ENCODE measurements around the gene MAN2B1.

The MAN2B1 gene

DNA sequence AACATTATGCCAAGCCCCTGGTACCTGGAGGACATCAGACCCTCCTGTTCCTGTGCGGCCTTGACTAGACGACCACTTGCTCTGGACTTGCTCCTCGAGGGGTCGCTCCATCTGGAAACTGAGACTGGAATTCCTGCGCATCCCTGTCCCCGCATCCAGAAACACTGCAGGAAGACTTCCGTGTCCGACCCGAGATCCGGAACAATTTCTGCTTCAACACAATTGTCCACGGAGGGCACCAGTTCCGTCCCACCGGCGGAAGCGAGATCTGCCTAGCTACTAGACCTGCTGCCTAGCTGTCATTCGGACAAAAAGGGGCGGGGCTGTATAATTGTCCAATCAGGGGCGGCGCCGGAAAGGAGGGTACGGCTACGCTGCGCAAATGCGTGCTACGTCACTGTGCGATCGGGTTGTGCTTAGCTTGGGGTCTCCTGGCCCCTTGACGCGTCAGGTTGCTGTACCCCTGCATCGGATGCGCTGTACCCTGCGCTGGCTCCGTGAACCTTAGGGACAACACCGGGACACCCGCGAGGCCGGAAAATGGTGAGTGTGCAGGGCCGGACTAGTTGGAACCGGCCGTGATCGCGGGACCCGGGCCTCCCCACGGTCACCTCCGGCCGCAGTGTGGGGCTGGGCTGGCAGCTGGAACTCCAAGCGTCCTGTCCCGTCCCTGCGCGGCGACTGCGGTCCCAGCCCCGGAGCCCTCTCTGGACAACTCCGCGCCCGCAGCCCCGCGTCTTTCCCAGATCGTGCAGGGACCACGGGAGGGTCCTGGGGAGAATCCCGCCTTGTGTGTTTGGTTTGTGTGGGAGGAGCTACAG is 55.8 kb downstream of the MAN2B1 start, which contains the start of the genes ZNF490 and ZNF791:
ZNF490 (minus strand) TSS at position 274 of the 821 bp plus-strand sequence; CDS start at position 141, 133 bp downstream.
ZNF791 (plus strand) TSS at position 381 of the 821 bp plus-strand sequence; CDS start at position 541, 160 bp downstream.
- peak within 1 kb of the TSS; percentile 77 to 90 (median 85) for H3K27ac ChIP-seq
- H3K4me2 ChIP-seq: peak within 1 kb of the TSS; percentile 86 to 99 (median 94)
- peaks cover 33 to 68% (median 51%) of the 10 kb centered on the region in 11 experiments for H3K36me3 ChIP-seq
- TF ChIP-seq Cebpa-rat (IDR thresholded peaks at IDR 0.05): no peak
- H3K9ac ChIP-seq: peak within 1 kb of the TSS; percentile 87 to 94 (median 91)
- H3K4me3 ChIP-seq: peak within 1 kb of the TSS; percentile 87 to 99 (median 96)
- H3K27me3 ChIP-seq: no peaks in the 10 kb centered on the region
- H4K20me1 ChIP-seq: peaks cover 43 to 49% (median 48%) of the 10 kb centered on the region in 11 experiments
- no peaks in the 10 kb centered on the region for H3K9me3 ChIP-seq (replicated peaks in 1 of 11)
- H3K4me1 ChIP-seq: peaks cover 48 to 60% (median 54%) of the 10 kb centered on the region in 10 experiments

DNA sequence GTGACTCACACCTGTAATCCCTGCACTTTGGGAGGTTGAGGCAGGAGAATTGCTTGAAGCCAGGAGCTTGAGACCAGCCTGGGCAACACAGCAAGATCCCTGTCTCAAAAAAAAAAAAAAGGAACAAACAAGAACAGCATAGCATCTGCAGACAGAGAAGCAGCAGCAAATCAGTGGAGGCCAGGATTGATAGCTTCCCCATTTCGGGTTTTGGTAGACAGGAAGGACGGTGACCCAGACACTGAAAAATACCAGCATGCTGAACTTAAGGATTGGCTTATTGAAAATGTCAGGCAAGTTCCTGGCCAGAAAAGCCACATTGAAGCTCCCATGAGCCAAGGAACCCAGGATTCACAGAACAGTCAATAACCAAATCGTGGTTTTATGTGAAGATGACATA is 58.9 kb downstream of the MAN2B1 start:
- no peaks in the 10 kb centered on the region for H3K27me3 ChIP-seq
- peaks cover 33 to 50% (median 40%) of the 10 kb centered on the region in 10 experiments for H3K4me1 ChIP-seq
- TF ChIP-seq Cebpa-rat (IDR thresholded peaks at IDR 0.05): no peak
- no peak overlapping the region for H3K27ac ChIP-seq
- H3K9me3 ChIP-seq (replicated peaks in 1 of 11): no peaks in the 10 kb centered on the region
- peak overlapping the region in 5 of 11 experiments; percentile 13 to 54 (median 35); a peak in 7 of 22 replicates for H3K4me2 ChIP-seq
- H3K36me3 ChIP-seq: peaks cover 41 to 69% (median 58%) of the 10 kb centered on the region in 11 experiments
- no peak overlapping the region for H3K4me3 ChIP-seq
- H4K20me1 ChIP-seq: peaks cover 12 to 18% (median 17%) of the 10 kb centered on the region in 11 experiments; a peak in 20 of 22 replicates
- no peak overlapping the region for H3K9ac ChIP-seq

DNA sequence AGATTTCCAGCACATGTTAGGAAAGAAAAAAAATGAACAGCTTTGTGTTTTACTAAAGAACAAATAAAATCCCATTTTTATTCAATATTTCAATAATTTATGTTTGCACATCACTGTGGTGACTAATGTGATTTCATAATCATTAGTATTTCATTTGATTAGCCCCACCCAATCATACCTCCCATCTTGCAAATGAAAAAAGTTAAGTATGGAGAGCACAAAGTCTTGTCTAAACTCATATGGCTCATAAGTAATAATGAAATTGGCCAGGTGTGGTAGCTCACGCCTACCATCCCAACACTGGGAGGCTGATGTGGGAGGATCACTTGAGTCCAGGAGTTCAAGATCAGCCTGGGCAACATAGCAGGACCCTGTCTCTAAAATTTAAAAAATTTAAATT is 59.7 kb downstream of the MAN2B1 start:
- Histone ChIP-seq H3K4me1 (peaks cover 25 to 41% (median 32%) of the 10 kb centered on the region in 10 experiments), H3K9me3 (replicated peaks in 1 of 11) (no peaks in the 10 kb centered on the region), H3K27ac (no peak overlapping the region), H3K9ac (no peak overlapping the region), H3K4me2 (no peak overlapping the region), H3K4me3 (no peak overlapping the region), H4K20me1 (peaks cover 4 to 10% (median 8%) of the 10 kb centered on the region in 11 experiments; a peak in 18 of 22 replicates), H3K36me3 (peaks cover 48 to 73% (median 62%) of the 10 kb centered on the region in 11 experiments), H3K27me3 (no peaks in the 10 kb centered on the region)
- no peak for TF ChIP-seq Cebpa-rat (IDR thresholded peaks at IDR 0.05)

DNA sequence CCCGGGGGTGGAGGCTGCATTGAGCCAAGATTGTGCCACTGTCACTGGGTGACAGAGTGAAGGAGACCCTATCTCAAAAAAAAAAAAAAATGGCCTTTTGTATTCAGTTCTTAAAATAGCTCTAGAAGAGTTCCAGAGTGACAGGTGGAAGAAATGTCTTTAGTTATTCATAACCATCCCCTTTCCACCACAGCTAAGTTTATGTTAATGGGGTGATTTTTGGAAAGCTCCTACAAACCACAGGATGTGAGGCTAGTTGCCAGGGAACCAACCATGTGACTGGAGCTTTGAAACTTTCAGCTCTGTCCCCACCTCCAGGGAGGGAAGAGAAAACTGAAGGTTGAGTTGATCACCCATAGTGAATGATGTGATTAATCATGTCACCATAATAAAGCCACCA is 62.8 kb downstream of the MAN2B1 start:
- H3K9me3 ChIP-seq (replicated peaks in 1 of 11): no peaks in the 10 kb centered on the region
- H3K4me3 ChIP-seq: no peak overlapping the region
- H3K27me3 ChIP-seq: no peaks in the 10 kb centered on the region
- H3K4me2 ChIP-seq: peak overlapping the region in 8 of 11 experiments; percentile 12 to 50 (median 34); a peak in 13 of 22 replicates
- no peak overlapping the region for H3K9ac ChIP-seq
- no peak for TF ChIP-seq Cebpa-rat (IDR thresholded peaks at IDR 0.05)
- H3K36me3 ChIP-seq: peaks cover 63 to 98% (median 76%) of the 10 kb centered on the region in 11 experiments
- H4K20me1 ChIP-seq: no peaks in the 10 kb centered on the region; a peak in 2 of 22 replicates
- no peak overlapping the region for H3K27ac ChIP-seq
- H3K4me1 ChIP-seq: peaks cover 10 to 24% (median 16%) of the 10 kb centered on the region in 10 experiments

DNA sequence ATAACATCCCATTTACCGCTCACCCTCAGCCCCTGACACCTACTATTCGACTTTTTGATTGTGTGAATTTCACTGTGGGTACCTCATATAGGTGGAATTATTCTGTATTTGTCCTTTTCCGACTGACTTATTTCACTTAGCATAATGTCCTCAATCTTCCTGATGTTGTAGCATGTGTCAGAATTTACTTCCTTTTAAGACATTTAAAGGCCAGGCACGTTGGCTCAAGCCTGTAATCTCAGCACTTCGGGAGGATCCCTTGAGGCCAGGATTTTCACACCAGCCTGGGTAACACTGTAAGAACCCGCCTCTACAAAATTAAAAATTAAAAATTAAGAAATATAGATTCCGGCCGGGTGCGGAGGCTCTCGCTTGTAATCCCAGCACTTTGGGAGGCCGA is 68.9 kb downstream of the MAN2B1 start:
- H3K9ac ChIP-seq: no peak overlapping the region
- H3K4me1 ChIP-seq: no peaks in the 10 kb centered on the region
- TF ChIP-seq Cebpa-rat (IDR thresholded peaks at IDR 0.05): no peak
- no peaks in the 10 kb centered on the region for H3K27me3 ChIP-seq
- no peak overlapping the region for H3K4me2 ChIP-seq
- peaks cover 0 to 13% (median 0%) of the 10 kb centered on the region in 11 experiments; a peak in 3 of 22 replicates for H4K20me1 ChIP-seq
- peaks cover 42 to 91% (median 64%) of the 10 kb centered on the region in 11 experiments for H3K36me3 ChIP-seq
- H3K9me3 ChIP-seq (replicated peaks in 1 of 11): no peaks in the 10 kb centered on the region
- H3K27ac ChIP-seq: no peak overlapping the region
- no peak overlapping the region for H3K4me3 ChIP-seq

DNA sequence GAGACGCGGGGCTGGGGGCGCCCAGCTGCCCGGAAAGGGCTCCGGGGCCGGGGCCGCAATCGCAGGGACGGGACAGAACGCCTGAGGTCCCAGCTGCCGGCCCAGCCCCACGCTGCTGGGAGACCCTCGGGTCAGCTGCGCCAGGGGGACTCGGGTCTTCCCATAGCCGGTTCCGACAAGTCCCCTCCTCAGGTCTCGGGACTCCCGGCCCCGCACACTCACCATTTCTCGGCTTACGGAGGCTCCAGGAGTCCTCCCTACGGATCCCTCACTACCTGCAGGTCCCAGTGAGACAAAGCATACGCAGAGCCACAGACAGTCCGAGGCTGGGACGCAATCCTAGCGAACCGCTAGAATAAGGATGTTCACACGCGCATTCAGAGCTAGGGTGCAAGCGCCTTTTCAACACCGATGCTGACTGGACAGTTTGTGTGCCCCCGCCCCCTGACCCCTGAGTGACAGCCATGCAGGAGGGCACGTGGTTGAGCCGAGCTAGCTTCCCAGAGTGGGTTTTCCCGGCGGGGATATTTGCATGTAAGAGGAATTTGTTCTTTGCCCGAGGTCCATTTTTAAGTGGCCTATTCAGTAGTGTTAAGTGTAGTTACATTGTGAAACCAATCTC is 69.5 kb downstream of the MAN2B1 start:
- Histone ChIP-seq H3K36me3 (peaks cover 36 to 91% (median 58%) of the 10 kb centered on the region in 11 experiments), H3K4me2 (no peak overlapping the region), H3K27ac (no peak overlapping the region), H4K20me1 (peaks cover 0 to 13% (median 0%) of the 10 kb centered on the region in 11 experiments; a peak in 3 of 22 replicates), H3K4me1 (no peaks in the 10 kb centered on the region), H3K4me3 (no peak overlapping the region), H3K27me3 (no peaks in the 10 kb centered on the region), H3K9me3 (replicated peaks in 1 of 11) (no peaks in the 10 kb centered on the region), H3K9ac (no peak overlapping the region)
- TF ChIP-seq Cebpa-rat (IDR thresholded peaks at IDR 0.05): no peak
